ENCODE data around the gene FXR2. TPM values are rescaled to one million over a fixed set of nuclear protein-coding genes. Genes with fewer than 3 reads are reported as not detected.

Gene FXR2
- total and polyA plus RNA-seq, 9 of the 15 experiments (the other 6 are each of a cell fraction or from before 2014, with no cell fraction given) = 2.0 to 49.3 (median 24.5) TPM

DNA sequence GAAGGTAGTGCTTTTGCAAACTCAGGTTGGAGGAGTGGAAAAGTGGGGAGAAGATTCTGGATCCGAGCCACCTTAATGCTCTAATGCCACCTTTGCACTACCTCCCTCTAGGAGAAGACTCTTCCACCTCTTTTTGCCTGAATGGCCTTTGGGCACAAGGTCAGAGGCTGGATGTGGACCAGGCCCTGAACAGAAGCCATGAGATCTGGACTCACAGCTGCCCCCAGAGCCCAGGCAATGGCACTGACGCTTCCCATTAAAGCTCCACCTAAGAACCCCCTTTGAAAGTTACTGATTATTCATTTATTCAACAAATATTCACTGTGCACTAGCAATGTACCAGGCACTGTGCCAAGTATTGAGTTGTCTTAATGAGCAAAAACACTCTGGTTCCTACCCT lies 18.4 kb upstream of the FXR2 start:
- no TSS peak for BruUV-seq (replicated peaks)
- no peaks in the 10 kb centered on the region for H3K36me3 ChIP-seq (ENCODE audit: control insufficient read depth, insufficient read depth, low read length)
- no peak overlapping the region for H2AFZ ChIP-seq (ENCODE audit: low read depth, low read length)
- no peak overlapping the region for H3K27ac ChIP-seq (ENCODE audit: extremely low read depth, low read depth, low read length)
- in situ Hi-C loops (cut with MboI) = loop anchor here (5.0 kb wide), 1 partner anchor 54 kb away; the partner anchor contains the start of genes TP53 and WRAP53
- FAIRE-seq (no peak), ATAC-seq (0 out of 3 replicates have a peak, but pooled peaks have one; percentile 35), DNase-seq (ENCODE audit: extremely low read depth in 1 of 4, low spot score in 3 of 4) (no peak)
- H3K4me3 ChIP-seq = no peak overlapping the region
- POLR2A ChIA-PET = interaction anchor here (0.6 to 1.0 kb wide), 3 partner anchors 54 to 257 kb away, joined by 3 to 7 read pairs (median 3); partner anchors contain the start of gene TP53
- H3K4me2 ChIP-seq (ENCODE audit: insufficient read depth, low read length) = no peak overlapping the region
- intact Hi-C loops (cut with micrococcal nuclease) = no loop called here
- H4K20me1 ChIP-seq (replicated peaks; ENCODE audit: control insufficient read depth, insufficient read depth, low read length) = no peaks in the 10 kb centered on the region
- TF ChIP-seq, protein P1, sequence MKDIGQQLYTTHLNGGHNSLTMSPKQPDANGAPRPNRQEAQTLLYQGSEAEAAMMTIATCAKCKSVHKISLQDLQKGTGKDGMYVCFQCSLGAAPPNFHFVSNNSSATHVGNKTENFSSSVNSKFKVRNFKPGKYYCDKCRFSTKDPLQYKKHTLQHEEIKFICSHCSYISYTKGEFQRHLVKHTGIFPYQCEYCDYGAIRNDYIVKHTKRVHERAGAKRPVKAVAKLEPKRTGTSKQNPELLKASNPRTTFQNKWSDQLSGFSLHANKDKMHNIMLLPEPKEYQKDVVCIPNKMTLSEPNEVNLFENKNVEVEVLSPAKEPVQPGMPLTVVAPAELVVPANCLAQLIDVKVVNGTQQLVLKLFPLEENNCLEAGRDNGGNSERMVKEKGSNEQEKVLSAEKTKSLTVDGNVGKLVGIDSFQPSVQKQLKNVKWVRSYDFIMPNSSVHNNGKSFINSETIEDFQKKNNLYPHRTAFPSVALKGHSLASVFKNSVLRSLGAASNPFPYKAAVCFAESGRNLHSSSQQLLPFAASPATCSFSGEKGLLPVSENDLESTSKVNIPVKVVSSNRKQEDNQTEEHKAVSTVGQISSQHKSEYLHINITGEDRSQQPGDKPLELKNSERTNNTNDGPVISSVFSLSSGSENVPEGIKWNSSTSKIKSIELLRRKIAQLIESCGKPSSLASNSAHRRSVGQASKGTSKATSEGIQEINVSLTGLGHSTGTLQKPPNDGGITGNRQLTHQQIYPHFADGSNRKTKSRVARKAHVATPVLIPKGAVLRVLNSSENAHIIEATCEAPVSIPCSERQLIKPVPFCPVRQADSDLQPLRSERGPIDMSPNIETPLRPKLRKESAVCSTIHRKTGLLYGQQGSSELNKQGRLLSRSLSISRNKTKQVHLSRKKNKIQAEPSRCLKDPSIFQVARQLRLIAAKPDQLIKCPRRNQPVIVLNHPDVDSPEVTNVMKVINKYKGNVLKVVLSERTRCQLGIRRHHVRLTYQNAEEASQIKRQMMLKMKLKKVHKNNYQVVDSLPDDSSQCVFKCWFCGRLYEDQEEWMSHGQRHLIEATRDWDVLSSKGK (CRISPR knock-in tag; IDR thresholded peaks at IDR 0.05) = no peak
- TF ChIP-seq CTBP1 (IDR thresholded peaks at IDR 0.05; ENCODE audit: borderline replicate concordance) (no peak), ASH1L (IDR thresholded peaks at IDR 0.05; ENCODE audit: borderline replicate concordance, low read depth, partially characterized antibody) (no peak), ZNF347 (CRISPR knock-in tag; IDR thresholded peaks at IDR 0.05; ENCODE audit: low read depth) (no peak), KAT8 (IDR thresholded peaks at IDR 0.05; ENCODE audit: low read depth) (no peak), CHCHD3 (CRISPR knock-in tag; IDR thresholded peaks at IDR 0.05) (no peak), GABPA (tag; conservative IDR thresholded peaks at IDR 0.05; ENCODE audit: low read depth) (no peak), NR3C1 (CRISPR knock-in tag; IDR thresholded peaks at IDR 0.05) (no peak)
- TF ChIP-seq, protein P2, sequence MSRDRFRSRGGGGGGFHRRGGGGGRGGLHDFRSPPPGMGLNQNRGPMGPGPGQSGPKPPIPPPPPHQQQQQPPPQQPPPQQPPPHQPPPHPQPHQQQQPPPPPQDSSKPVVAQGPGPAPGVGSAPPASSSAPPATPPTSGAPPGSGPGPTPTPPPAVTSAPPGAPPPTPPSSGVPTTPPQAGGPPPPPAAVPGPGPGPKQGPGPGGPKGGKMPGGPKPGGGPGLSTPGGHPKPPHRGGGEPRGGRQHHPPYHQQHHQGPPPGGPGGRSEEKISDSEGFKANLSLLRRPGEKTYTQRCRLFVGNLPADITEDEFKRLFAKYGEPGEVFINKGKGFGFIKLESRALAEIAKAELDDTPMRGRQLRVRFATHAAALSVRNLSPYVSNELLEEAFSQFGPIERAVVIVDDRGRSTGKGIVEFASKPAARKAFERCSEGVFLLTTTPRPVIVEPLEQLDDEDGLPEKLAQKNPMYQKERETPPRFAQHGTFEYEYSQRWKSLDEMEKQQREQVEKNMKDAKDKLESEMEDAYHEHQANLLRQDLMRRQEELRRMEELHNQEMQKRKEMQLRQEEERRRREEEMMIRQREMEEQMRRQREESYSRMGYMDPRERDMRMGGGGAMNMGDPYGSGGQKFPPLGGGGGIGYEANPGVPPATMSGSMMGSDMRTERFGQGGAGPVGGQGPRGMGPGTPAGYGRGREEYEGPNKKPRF (IDR thresholded peaks at IDR 0.05; ENCODE audit: low read depth, low read length) = no peak
- H3K9me1 ChIP-seq (ENCODE audit: control insufficient read depth, insufficient read depth, low read length) = no peaks in the 10 kb centered on the region
- H3K27me3 ChIP-seq (ENCODE audit: control insufficient read depth in 2 of 2, insufficient read depth in 2 of 2, low read length in 2 of 2) = no peaks in the 10 kb centered on the region
- CTCF ChIA-PET (ENCODE audit: low intra/inter-chr PET ratio) = interaction anchor here (1.1 to 2.9 kb wide), 3 partner anchors 55 to 85 kb away, joined by 3 to 18 read pairs (median 5); partner anchors contain the start of genes DNAH2, TP53 and WRAP53
- no peaks in the 10 kb centered on the region for H3K9me3 ChIP-seq (replicated peaks; ENCODE audit: control insufficient read depth, insufficient read depth, low read depth, low read length)
- WGBS (ENCODE audit: insufficient coverage, low coverage, missing lambda C conversion rate) = 19% methylated on average over 2 of the region's 2 CpGs
- H3K4me1 ChIP-seq (replicated peaks in 1 of 2; ENCODE audit: control insufficient read depth in 2 of 2, insufficient read depth in 2 of 2, low read length in 2 of 2) = peaks cover 0 to 8% of the 10 kb centered on the region in 2 experiments; a peak in 3 of 5 replicates
- H3K79me2 ChIP-seq (ENCODE audit: control insufficient read depth, insufficient read depth, low read length) = no peaks in the 10 kb centered on the region
- no peak overlapping the region for H3K9ac ChIP-seq (ENCODE audit: insufficient read depth in 1 of 2, low read depth in 2 of 2, low read length in 2 of 2)

All from K562 (cell line).